Upper lobe of left lung (tissue), 6 donors: ENCODE data around the gene SELP. TPM values are rescaled to one million over a fixed set of nuclear protein-coding genes. Genes with fewer than 3 reads are reported as not detected.
A peak's percentile ranks its signal among the peaks of the same experiment; 100 is the strongest.

Experiments
- ATAC-seq, 2 donors: fragments of 200-7000 bp; cut with Tn5 transposase; one replicate each; pipeline ENCODE4 v1.9.1; 2022; ENCODE audit warnings: mild to moderate bottlenecking in 2 of 2, moderate library complexity in 2 of 2; ENCODE audit not compliant: low FRiP score in 2 of 2
- DNase-seq, 2 donors: peaks; one replicate each; pipeline ENCODE4 v3.0.0-alpha.2; 2019 to 2020
- H3K27ac ChIP-seq, 4 donors: fragments of 200-600 bp; sonication (generic); one replicate each; pipeline ENCODE4 v1.5.1; 2016 to 2019
- H3K27me3 ChIP-seq, 4 donors: fragments of 200-600 bp; sonication (generic); one replicate each; pipeline ENCODE4 v1.5.1; 2017 to 2019
- H3K36me3 ChIP-seq, 4 donors: fragments of 200-600 bp; sonication (generic); one replicate each; pipeline ENCODE4 v1.5.1; 2016 to 2019
- H3K4me1 ChIP-seq, 4 donors: fragments of 200-600 bp; sonication (generic); one replicate each; pipeline ENCODE4 v1.5.1; 2018 to 2019
- H3K4me3 ChIP-seq, 4 donors: fragments of 200-600 bp; sonication (generic); one replicate each; pipeline ENCODE4 v1.5.1; 2017 to 2019; ENCODE audit warnings: mild to moderate bottlenecking in 2 of 4, moderate library complexity in 1 of 4
- H3K9me3 ChIP-seq, 4 donors: fragments of 200-600 bp; sonication (generic); one replicate each; pipeline ENCODE4 v1.5.1; 2018 to 2019
- CTCF ChIP-seq, 6 experiments: fragments of 450-650 bp in 4 of 6; fragments of 200-600 bp in 2 of 6; sonication (generic) in 2 of 6; IDR thresholded peaks; one replicate each; pipeline ENCODE4 v1.5.1; 2016 to 2019; ENCODE audit warnings: antibody characterized with exemption in 6 of 6
- EP300 ChIP-seq, 4 donors: sonication (generic); formaldehyde crosslinking; IDR thresholded peaks; one replicate each; pipeline ENCODE4 v1.5.1; 2017; ENCODE audit warnings: antibody characterized with exemption in 4 of 4, control low read depth in 2 of 4
- POLR2A ChIP-seq, 4 donors: fragments of 450-650 bp; IDR thresholded peaks; one replicate each; pipeline ENCODE4 v1.5.1; 2016 to 2017; ENCODE audit warnings: antibody characterized with exemption in 4 of 4, mild to moderate bottlenecking in 2 of 4
- POLR2AphosphoS5 ChIP-seq, 2 donors: sonication (generic); formaldehyde crosslinking; IDR thresholded peaks; one replicate each; pipeline ENCODE4 v1.5.1; 2017; ENCODE audit warnings: antibody characterized with exemption in 2 of 2
- WGBS, 2 donors: methylation state at CpG; one replicate each; pipeline ENCODE4 v1.1.5; 2017 to 2018; 5-methylcytosine and 5-hydroxymethylcytosine counted together
- total RNA-seq, 6 donors: library from RNA; depleted of rRNA in 4 of 6; stranded (reverse); fragments of >200 nt in 4 of 6; gene quantifications; one replicate each; pipeline versions ENCODE4 v1.1.0 to v1.2.1, GENCODE V29; 2016 to 2021
- donor health status: DM: no; HTN: no; CAD: no; lungs with moderate emphysema.
- donor health status: DM: no; HTN: yes; CAD: no; lungs with severe emphysema.

The SELP gene
- total RNA-seq, 6 donors from 2014 or later: 1.0 to 40.4 (median 7.6) TPM

- peaks cover 0 to 9% (median 6%) of the 10 kb centered on the region in 4 donors for H3K4me1 ChIP-seq
- ATAC-seq: peak in 1 of 2 donors; percentile 26
These were observed 21.7 kb downstream of the SELP start for GRCh38 chr1:169608226-169608625.

GRCh38 chr1:169604781-169605560 is 25.0 kb downstream of the SELP start:
- 49 to 51% methylated on average over 5 of the region's 5 CpGs for WGBS, 2 donors

More at GRCh38 chr1:169608226-169608625, 21.7 kb downstream of the SELP start:
- no peak for DNase-seq
- WGBS, 2 donors: 82 to 85% methylated on average over 4 of the region's 4 CpGs
- Histone ChIP-seq H3K36me3 (no peaks in the 10 kb centered on the region), H3K27ac (no peak overlapping the region), H3K4me3 (no peak overlapping the region), H3K27me3 (no peaks in the 10 kb centered on the region), H3K9me3 (no peaks in the 10 kb centered on the region)
- TF ChIP-seq EP300 (IDR thresholded peaks at IDR 0.05) (no peak), POLR2A (IDR thresholded peaks at IDR 0.05) (no peak), CTCF (IDR thresholded peaks at IDR 0.05) (no peak), POLR2AphosphoS5 (IDR thresholded peaks at IDR 0.05) (no peak)

GRCh38 chr1:169601096-169601881 is 28.6 kb downstream of the SELP start:
- WGBS, 2 donors: 26 to 29% methylated on average over 3 of the region's 3 CpGs
- no peaks in the 10 kb centered on the region for H3K36me3 ChIP-seq
- no peaks in the 10 kb centered on the region for H3K9me3 ChIP-seq
- peaks cover 0 to 9% (median 3%) of the 10 kb centered on the region in 4 donors for H3K4me1 ChIP-seq
- no peak overlapping the region for H3K4me3 ChIP-seq
- DNase-seq (no peak), ATAC-seq (peak in 1 of 2 donors; percentile 64)
- no peaks in the 10 kb centered on the region for H3K27me3 ChIP-seq
- no peak overlapping the region for H3K27ac ChIP-seq
- TF ChIP-seq EP300 (IDR thresholded peaks at IDR 0.05) (no peak), POLR2A (IDR thresholded peaks at IDR 0.05) (no peak), POLR2AphosphoS5 (IDR thresholded peaks at IDR 0.05) (no peak), CTCF (IDR thresholded peaks at IDR 0.05) (peak; percentile 32 to 64 (median 50))

More at GRCh38 chr1:169604781-169605560, 25.0 kb downstream of the SELP start:
- no peak for TF ChIP-seq EP300 (IDR thresholded peaks at IDR 0.05)
- TF ChIP-seq CTCF (IDR thresholded peaks at IDR 0.05): peak in 1 of 6 experiments; percentile 13
- TF ChIP-seq POLR2AphosphoS5 (IDR thresholded peaks at IDR 0.05): peak; percentile 48 to 53
- H3K36me3 ChIP-seq: no peaks in the 10 kb centered on the region
- H3K27me3 ChIP-seq: no peaks in the 10 kb centered on the region
- no peak overlapping the region for H3K4me3 ChIP-seq
- DNase-seq (peak in 1 of 2 donors; percentile 69), ATAC-seq (peak; percentile 84 to 85)
- peak overlapping the region in 2 of 4 donors; percentile 27 to 45 for H3K27ac ChIP-seq
- H3K4me1 ChIP-seq: peaks cover 0 to 12% (median 3%) of the 10 kb centered on the region in 4 donors
- no peaks in the 10 kb centered on the region for H3K9me3 ChIP-seq

- no peaks in the 10 kb centered on the region for H3K27me3 ChIP-seq
- H3K4me1 ChIP-seq: no peaks in the 10 kb centered on the region
- 50 to 63% methylated on average over 3 of the region's 3 CpGs for WGBS, 2 donors
- H3K27ac ChIP-seq: no peak overlapping the region
- no peaks in the 10 kb centered on the region for H3K36me3 ChIP-seq
- DNase-seq (no peak), ATAC-seq (no peak)
- no peaks in the 10 kb centered on the region for H3K9me3 ChIP-seq
- no peak overlapping the region for H3K4me3 ChIP-seq
- TF ChIP-seq CTCF (IDR thresholded peaks at IDR 0.05) (no peak), POLR2AphosphoS5 (IDR thresholded peaks at IDR 0.05) (no peak), POLR2A (IDR thresholded peaks at IDR 0.05) (no peak), EP300 (IDR thresholded peaks at IDR 0.05) (no peak)
These were observed 33.9 kb downstream of the SELP start for GRCh38 chr1:169595764-169596711.
